GM23338 (cell line): Measurements from ENCODE around the gene POLR2F. TPM values are rescaled to one million over a fixed set of nuclear protein-coding genes. Genes with fewer than 3 reads are reported as not detected.
A peak's percentile ranks its signal among the peaks of the same experiment; 100 is the strongest.

ENCODE experiments used
- ATAC-seq: fragments of 200-7000 bp; cut with Tn5 transposase; 3 replicates; pipeline ENCODE4 v1.9.1; 2020
- DNase-seq: peaks from one replicate; pipeline ENCODE4 v3.0.0-alpha.2; 2015; ENCODE audit warnings: low spot score
- H2AFZ ChIP-seq: fragments of 200-600 bp; sonication (generic); 2 replicates; pipeline ENCODE4 v1.8.0; 2016; ENCODE audit warnings: antibody characterized with exemption, mild to moderate bottlenecking, moderate library complexity
- H3F3A ChIP-seq: fragments of 200-600 bp; sonication (generic); replicated peaks from 2 replicates; pipeline ENCODE4 v1.8.0; 2017; ENCODE audit warnings: antibody characterized with exemption, mixed run types, low read depth
- H3K27ac ChIP-seq: fragments of 200-600 bp; sonication (generic); 2 replicates; pipeline ENCODE4 v1.6.1; 2016; ENCODE audit warnings: low read depth
- H3K27me3 ChIP-seq: fragments of 200-600 bp; sonication (generic); 2 replicates; pipeline ENCODE4 v1.8.0; 2016; ENCODE audit warnings: mild to moderate bottlenecking, mixed run types, moderate library complexity; ENCODE audit not compliant: insufficient read depth
- H3K36me3 ChIP-seq: fragments of 200-600 bp; sonication (generic); 2 replicates; pipeline ENCODE4 v1.8.0; 2016; ENCODE audit warnings: mild to moderate bottlenecking; ENCODE audit not compliant: insufficient read depth
- H3K4me1 ChIP-seq: fragments of 200-600 bp; sonication (generic); 2 replicates; pipeline ENCODE4 v1.8.0; 2016; ENCODE audit warnings: mild to moderate bottlenecking, moderate library complexity; ENCODE audit not compliant: insufficient read depth
- H3K4me2 ChIP-seq: fragments of 200-600 bp; sonication (generic); 2 replicates; pipeline ENCODE4 v1.7.1; 2017; ENCODE audit warnings: mixed run types
- H3K4me3 ChIP-seq: fragments of 200-600 bp; sonication (generic); 2 replicates; pipeline ENCODE4 v1.6.1; 2016; ENCODE audit warnings: mixed run types
- H3K79me2 ChIP-seq: fragments of 200-600 bp; sonication (generic); replicated peaks from 2 replicates; pipeline ENCODE4 v1.8.0; 2017; ENCODE audit warnings: mild to moderate bottlenecking; ENCODE audit not compliant: insufficient read depth
- H3K9me2 ChIP-seq: fragments of 200-600 bp; sonication (generic); 2 replicates; pipeline ENCODE4 v1.8.0; 2017; ENCODE audit not compliant: insufficient read depth
- H4K20me1 ChIP-seq: fragments of 200-600 bp; sonication (generic); replicated peaks from 2 replicates; pipeline ENCODE4 v1.8.0; 2017; ENCODE audit warnings: mild to moderate bottlenecking; ENCODE audit not compliant: insufficient read depth
- H3K27ac Mint-ChIP-seq: 2 replicates; pipeline ENCODE4 v1.8.0; 2020; ENCODE audit warnings: inconsistent platforms, mild to moderate bottlenecking, moderate library complexity, mixed read lengths
- H3K27me3 Mint-ChIP-seq: 3 replicates; pipeline ENCODE4 v1.8.0; 2022; ENCODE audit warnings: low read depth, mild to moderate bottlenecking, moderate library complexity, mixed read lengths, inconsistent platforms; ENCODE audit not compliant: insufficient read depth, poor library complexity
- H3K36me3 Mint-ChIP-seq: 3 replicates; pipeline ENCODE4 v1.8.0; 2021; ENCODE audit warnings: low read depth, mild to moderate bottlenecking, inconsistent platforms, moderate library complexity, mixed read lengths
- H3K4me1 Mint-ChIP-seq: 3 replicates; pipeline ENCODE4 v1.8.0; 2020; ENCODE audit warnings: mild to moderate bottlenecking, inconsistent platforms, mixed read lengths
- H3K4me3 Mint-ChIP-seq: 3 replicates; pipeline ENCODE4 v1.8.0; 2021; ENCODE audit warnings: moderate library complexity, mild to moderate bottlenecking, inconsistent platforms, mixed read lengths
- H3K9me3 Mint-ChIP-seq: 3 replicates; pipeline ENCODE4 v1.8.0; 2020; ENCODE audit warnings: moderate library complexity, mild to moderate bottlenecking, inconsistent platforms, mixed read lengths
- CREB1 ChIP-seq: fragments of 250-450 bp; sonication (Bioruptor Pico); IDR thresholded peaks from 2 replicates; pipeline ENCODE4 v1.5.0; 2020; ENCODE audit warnings: low read depth, mild to moderate bottlenecking, moderate library complexity
- EZH2 ChIP-seq: fragments of 200-600 bp; sonication (generic); IDR thresholded peaks from one replicate; pipeline ENCODE4 v1.8.0; 2017; ENCODE audit warnings: antibody characterized with exemption, mild to moderate bottlenecking, low read depth; ENCODE audit not compliant: unreplicated experiment
- EZH2phosphoT487 ChIP-seq: fragments of 200-600 bp; sonication (generic); IDR thresholded peaks from one replicate; pipeline ENCODE4 v1.8.1; 2018; ENCODE audit warnings: antibody characterized with exemption; ENCODE audit not compliant: unreplicated experiment
- NANOG ChIP-seq: IDR thresholded peaks from 2 replicates; pipeline ENCODE4 v1.6.1; 2016; ENCODE audit warnings: antibody characterized with exemption, borderline replicate concordance
- POLR2AphosphoS5 ChIP-seq: IDR thresholded peaks from 2 replicates; pipeline ENCODE4 v1.6.1; 2016; ENCODE audit warnings: antibody characterized with exemption, low read depth
- ZNF114 ChIP-seq: fragments of 250-450 bp; sonication (Bioruptor Pico); IDR thresholded peaks from 2 replicates; pipeline ENCODE4 v1.5.0; 2020; ENCODE audit warnings: mild to moderate bottlenecking, moderate library complexity
- ZNF331 ChIP-seq: fragments of 250-450 bp; sonication (Bioruptor Pico); IDR thresholded peaks from 2 replicates; pipeline ENCODE4 v1.5.0; 2020; ENCODE audit warnings: low read depth, mild to moderate bottlenecking, moderate library complexity
- polyA plus RNA-seq: library from polyadenylated mRNA; unstranded; fragments of >200 nt; fragmentation: Nextera tagmentation; extraction: Ambion mirVana; gene quantifications from 2 replicates; pipeline ENCODE4 v1.2.1, GENCODE V29; 2016
- total RNA-seq: library from RNA; depleted of rRNA; stranded (reverse); fragments of >200 nt; shearing (Covaris generic); gene quantifications from 2 replicates; pipeline ENCODE4 v1.2.3, GENCODE V29; 2014
- TF ChIP-seq, protein P1 (sequence below): fragments of 250-450 bp; sonication (Bioruptor Pico); IDR thresholded peaks from 2 replicates; pipeline ENCODE4 v1.5.0; 2020; ENCODE audit warnings: mild to moderate bottlenecking, moderate library complexity
- TF ChIP-seq, protein P2 (sequence below), 2 experiments: fragments of 200-600 bp in 1 of 2; sonication (generic) in 1 of 2; conservative IDR thresholded peaks; 2 replicates each; pipeline versions ENCODE4 v1.5.1 to v1.6.1; 2016 to 2017; ENCODE audit warnings: antibody characterized with exemption in 2 of 2, low read depth in 2 of 2, mild to moderate bottlenecking in 2 of 2, moderate library complexity in 1 of 2

Gene POLR2F
- total and polyA plus RNA-seq, 2 experiments from 2014 or later, result 144 to 429 TPM

DNA sequence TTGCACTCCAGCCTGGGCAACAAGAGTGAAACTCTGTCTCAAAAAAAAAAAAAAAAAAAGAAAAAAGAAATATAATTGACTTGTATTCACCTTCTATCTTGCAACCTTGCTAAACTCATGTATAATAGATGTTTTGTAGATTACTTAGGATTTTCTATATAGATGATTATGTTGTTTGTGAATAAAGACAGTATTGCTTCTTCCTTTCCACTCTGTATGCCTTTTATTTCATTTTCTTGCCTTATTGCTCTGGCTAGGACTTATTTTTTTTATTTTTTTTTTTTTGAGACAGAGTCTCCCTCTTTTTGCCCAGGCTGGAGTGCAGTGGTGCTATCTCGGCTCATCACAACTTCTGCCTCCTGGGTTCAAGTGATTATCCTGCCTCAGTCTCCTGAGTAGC lies 60.6 kb downstream of the POLR2F start (continued):
- TF ChIP-seq, protein P1, sequence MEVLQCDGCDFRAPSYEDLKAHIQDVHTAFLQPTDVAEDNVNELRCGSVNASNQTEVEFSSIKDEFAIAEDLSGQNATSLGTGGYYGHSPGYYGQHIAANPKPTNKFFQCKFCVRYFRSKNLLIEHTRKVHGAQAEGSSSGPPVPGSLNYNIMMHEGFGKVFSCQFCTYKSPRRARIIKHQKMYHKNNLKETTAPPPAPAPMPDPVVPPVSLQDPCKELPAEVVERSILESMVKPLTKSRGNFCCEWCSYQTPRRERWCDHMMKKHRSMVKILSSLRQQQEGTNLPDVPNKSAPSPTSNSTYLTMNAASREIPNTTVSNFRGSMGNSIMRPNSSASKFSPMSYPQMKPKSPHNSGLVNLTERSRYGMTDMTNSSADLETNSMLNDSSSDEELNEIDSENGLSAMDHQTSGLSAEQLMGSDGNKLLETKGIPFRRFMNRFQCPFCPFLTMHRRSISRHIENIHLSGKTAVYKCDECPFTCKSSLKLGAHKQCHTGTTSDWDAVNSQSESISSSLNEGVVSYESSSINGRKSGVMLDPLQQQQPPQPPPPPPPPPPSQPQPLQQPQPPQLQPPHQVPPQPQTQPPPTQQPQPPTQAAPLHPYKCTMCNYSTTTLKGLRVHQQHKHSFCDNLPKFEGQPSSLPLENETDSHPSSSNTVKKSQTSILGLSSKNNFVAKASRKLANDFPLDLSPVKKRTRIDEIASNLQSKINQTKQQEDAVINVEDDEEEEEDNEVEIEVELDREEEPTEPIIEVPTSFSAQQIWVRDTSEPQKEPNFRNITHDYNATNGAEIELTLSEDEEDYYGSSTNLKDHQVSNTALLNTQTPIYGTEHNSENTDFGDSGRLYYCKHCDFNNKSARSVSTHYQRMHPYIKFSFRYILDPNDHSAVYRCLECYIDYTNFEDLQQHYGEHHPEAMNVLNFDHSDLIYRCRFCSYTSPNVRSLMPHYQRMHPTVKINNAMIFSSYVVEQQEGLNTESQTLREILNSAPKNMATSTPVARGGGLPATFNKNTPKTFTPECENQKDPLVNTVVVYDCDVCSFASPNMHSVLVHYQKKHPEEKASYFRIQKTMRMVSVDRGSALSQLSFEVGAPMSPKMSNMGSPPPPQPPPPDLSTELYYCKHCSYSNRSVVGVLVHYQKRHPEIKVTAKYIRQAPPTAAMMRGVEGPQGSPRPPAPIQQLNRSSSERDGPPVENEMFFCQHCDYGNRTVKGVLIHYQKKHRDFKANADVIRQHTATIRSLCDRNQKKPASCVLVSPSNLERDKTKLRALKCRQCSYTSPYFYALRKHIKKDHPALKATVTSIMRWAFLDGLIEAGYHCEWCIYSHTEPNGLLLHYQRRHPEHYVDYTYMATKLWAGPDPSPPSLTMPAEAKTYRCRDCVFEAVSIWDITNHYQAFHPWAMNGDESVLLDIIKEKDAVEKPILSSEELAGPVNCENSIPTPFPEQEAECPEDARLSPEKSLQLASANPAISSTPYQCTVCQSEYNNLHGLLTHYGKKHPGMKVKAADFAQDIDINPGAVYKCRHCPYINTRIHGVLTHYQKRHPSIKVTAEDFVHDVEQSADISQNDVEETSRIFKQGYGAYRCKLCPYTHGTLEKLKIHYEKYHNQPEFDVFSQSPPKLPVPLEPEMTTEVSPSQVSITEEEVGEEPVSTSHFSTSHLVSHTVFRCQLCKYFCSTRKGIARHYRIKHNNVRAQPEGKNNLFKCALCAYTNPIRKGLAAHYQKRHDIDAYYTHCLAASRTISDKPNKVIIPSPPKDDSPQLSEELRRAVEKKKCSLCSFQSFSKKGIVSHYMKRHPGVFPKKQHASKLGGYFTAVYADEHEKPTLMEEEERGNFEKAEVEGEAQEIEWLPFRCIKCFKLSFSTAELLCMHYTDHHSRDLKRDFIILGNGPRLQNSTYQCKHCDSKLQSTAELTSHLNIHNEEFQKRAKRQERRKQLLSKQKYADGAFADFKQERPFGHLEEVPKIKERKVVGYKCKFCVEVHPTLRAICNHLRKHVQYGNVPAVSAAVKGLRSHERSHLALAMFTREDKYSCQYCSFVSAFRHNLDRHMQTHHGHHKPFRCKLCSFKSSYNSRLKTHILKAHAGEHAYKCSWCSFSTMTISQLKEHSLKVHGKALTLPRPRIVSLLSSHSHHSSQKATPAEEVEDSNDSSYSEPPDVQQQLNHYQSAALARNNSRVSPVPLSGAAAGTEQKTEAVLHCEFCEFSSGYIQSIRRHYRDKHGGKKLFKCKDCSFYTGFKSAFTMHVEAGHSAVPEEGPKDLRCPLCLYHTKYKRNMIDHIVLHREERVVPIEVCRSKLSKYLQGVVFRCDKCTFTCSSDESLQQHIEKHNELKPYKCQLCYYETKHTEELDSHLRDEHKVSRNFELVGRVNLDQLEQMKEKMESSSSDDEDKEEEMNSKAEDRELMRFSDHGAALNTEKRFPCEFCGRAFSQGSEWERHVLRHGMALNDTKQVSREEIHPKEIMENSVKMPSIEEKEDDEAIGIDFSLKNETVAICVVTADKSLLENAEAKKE (CRISPR knock-in tag), result no peak
- TF ChIP-seq CREB1 (CRISPR knock-in tag), result no peak
- TF ChIP-seq EZH2phosphoT487, result no peak
- TF ChIP-seq EZH2, result no peak

DNA sequence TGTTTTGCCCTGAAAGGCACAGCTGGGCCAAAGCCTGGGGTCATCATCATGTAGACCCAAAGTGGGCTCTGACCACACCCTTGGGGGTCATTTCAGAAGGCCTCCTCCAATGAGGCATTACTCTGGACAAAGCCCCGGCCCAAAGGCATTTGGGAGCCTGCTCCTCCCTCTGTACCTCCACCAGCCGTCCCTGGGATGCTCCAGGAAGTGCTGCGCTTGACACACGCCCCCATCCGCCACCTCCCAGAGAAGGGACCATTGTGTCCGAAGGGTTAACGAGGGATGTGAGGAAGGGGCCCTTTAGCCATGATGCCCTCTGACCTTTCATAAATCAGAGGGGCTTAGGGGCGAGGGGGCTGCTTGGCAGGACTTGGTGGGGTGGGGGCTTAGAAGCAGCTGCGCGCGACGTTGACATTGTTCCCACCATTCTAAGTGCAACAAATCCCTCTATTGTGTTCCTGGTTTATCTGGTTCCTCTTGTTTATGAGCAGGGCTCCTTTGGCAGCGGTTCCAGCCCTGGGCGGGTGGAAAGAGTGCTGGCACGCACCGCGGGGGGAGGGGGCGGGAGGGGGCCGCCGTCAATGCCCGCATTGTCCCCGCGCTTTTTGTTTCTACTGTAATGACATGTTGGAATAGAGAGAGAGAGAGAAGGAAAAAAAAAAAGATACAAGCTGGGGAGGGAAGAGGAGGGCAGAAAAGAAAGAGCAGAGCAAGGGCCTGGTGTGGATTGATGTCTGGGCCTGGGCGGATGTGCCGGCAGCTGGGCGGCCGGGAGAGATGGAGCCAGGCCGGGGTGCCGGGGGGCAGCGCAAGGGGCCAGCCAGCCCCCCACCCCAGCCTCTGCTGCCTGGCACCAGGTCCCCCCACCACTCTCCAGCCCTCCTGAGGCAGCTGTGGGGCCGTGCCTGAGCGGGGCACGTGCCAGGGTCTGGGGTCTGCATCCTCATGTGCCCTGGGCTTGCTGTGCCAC lies 63.0 kb downstream of the POLR2F start:
- DNase-seq, result peak; percentile 70
- no peaks in the 10 kb centered on the region for H3K36me3 ChIP-seq
- H2AFZ ChIP-seq, result peak overlapping the region; percentile 93
- TF ChIP-seq NANOG, result no peak
- no peak for TF ChIP-seq ZNF331 (CRISPR knock-in tag)
- TF ChIP-seq, protein P2, sequence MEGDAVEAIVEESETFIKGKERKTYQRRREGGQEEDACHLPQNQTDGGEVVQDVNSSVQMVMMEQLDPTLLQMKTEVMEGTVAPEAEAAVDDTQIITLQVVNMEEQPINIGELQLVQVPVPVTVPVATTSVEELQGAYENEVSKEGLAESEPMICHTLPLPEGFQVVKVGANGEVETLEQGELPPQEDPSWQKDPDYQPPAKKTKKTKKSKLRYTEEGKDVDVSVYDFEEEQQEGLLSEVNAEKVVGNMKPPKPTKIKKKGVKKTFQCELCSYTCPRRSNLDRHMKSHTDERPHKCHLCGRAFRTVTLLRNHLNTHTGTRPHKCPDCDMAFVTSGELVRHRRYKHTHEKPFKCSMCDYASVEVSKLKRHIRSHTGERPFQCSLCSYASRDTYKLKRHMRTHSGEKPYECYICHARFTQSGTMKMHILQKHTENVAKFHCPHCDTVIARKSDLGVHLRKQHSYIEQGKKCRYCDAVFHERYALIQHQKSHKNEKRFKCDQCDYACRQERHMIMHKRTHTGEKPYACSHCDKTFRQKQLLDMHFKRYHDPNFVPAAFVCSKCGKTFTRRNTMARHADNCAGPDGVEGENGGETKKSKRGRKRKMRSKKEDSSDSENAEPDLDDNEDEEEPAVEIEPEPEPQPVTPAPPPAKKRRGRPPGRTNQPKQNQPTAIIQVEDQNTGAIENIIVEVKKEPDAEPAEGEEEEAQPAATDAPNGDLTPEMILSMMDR (conservative IDR thresholded peaks at IDR 0.05; ENCODE audit: low read depth in 2 of 2), result no peak
- no peak for TF ChIP-seq POLR2AphosphoS5
- TF ChIP-seq ZNF114 (CRISPR knock-in tag), result no peak
- no peak for TF ChIP-seq EZH2phosphoT487

More for the DNA sequence above, 63.0 kb downstream of the POLR2F start:
- H3F3A ChIP-seq, result no peaks in the 10 kb centered on the region
- H3K27ac Mint-ChIP-seq, result no peak overlapping the region
- H3K9me3 Mint-ChIP-seq, result no peaks in the 10 kb centered on the region; the same call in 2 of the 3 replicates
- no peaks in the 10 kb centered on the region for H3K27me3 ChIP-seq
- no peaks in the 10 kb centered on the region for H3K79me2 ChIP-seq
- no peak overlapping the region for H3K4me3 ChIP-seq
- H3K4me2 ChIP-seq, result peak overlapping the region; percentile 20; the same call in 1 of the 2 replicates
- peaks cover 4% of the 10 kb centered on the region; the same call in 1 of the 3 replicates for H3K4me1 Mint-ChIP-seq
- no peaks in the 10 kb centered on the region for H3K4me1 ChIP-seq
- 0 out of 2 replicates have a peak, but pooled peaks cover 4% of the 10 kb centered on the region for H3K9me2 ChIP-seq
- no peak overlapping the region for H3K27ac ChIP-seq
- peak; percentile 77 for ATAC-seq
- H3K27me3 Mint-ChIP-seq, result peaks cover 16% of the 10 kb centered on the region
- H3K36me3 Mint-ChIP-seq, result no peaks in the 10 kb centered on the region
- H3K4me3 Mint-ChIP-seq, result no peak overlapping the region
- H4K20me1 ChIP-seq, result no peaks in the 10 kb centered on the region
